H1 (cell line): ENCODE measurements around the gene TTC28. TPM values are rescaled to one million over a fixed set of nuclear protein-coding genes. Genes with fewer than 3 reads are reported as not detected.

Experiments
- CTCF ChIA-PET: fragments of 300-600 bp; sonication (Branson Sonifier 250); formaldehyde crosslinking; loops from one replicate; lab custom pipeline; 2021; ENCODE audit not compliant: partially characterized antibody; lab: Charles Lee
- POLR2A ChIA-PET: fragments of 300-600 bp; sonication (Branson Sonifier 250); formaldehyde crosslinking; loops from one replicate; lab custom pipeline; 2021; ENCODE audit warnings: inconsistent platforms; ENCODE audit not compliant: partially characterized antibody; lab: Charles Lee
- DNase-seq, 2 experiments: peaks; one replicate each; pipeline versions ENCODE4 v3.0.0 to v3.0.0-alpha.2; 2010 to 2022; ENCODE audit warnings: low spot score in 2 of 2, low read depth in 1 of 2, mixed read lengths in 1 of 2
- FAIRE-seq: peaks from 2 replicates; lab custom pipeline; 2011; peaks lifted over from hg19 to GRCh38; lab: Jason Lieb, UNC
- H2AFZ ChIP-seq: 2 replicates; pipeline ENCODE4 v1.8.1; 2012; ENCODE audit warnings: low read length, inconsistent platforms
- H2AK5ac ChIP-seq: 2 replicates; pipeline ENCODE4 v1.6.1; 2013; ENCODE audit warnings: low read depth, low read length
- H2BK120ac ChIP-seq: replicated peaks from 2 replicates; pipeline ENCODE3; 2013; ENCODE audit warnings: low read depth, low read length, inconsistent platforms
- H2BK12ac ChIP-seq: 2 replicates; pipeline ENCODE4 v1.6.1; 2013; ENCODE audit warnings: low read depth, low read length
- H2BK15ac ChIP-seq: 2 replicates; pipeline ENCODE4 v1.6.1; 2013; ENCODE audit warnings: low read length
- H2BK20ac ChIP-seq: 2 replicates; pipeline ENCODE4 v1.6.1; 2013; ENCODE audit warnings: low read length
- H2BK5ac ChIP-seq: 2 replicates; pipeline ENCODE4 v1.6.1; 2013; ENCODE audit warnings: low read depth, low read length
- H3K14ac ChIP-seq: 2 replicates; pipeline ENCODE4 v1.6.1; 2013; ENCODE audit warnings: inconsistent platforms; ENCODE audit not compliant: insufficient read length
- H3K18ac ChIP-seq: 2 replicates; pipeline ENCODE4 v1.6.1; 2013; ENCODE audit warnings: low read length; ENCODE audit errors: extremely low read depth
- H3K23ac ChIP-seq: 2 replicates; pipeline ENCODE4 v1.6.1; 2013; ENCODE audit warnings: inconsistent platforms; ENCODE audit not compliant: insufficient read length
- H3K23me2 ChIP-seq: 2 replicates; pipeline ENCODE4 v1.6.1; 2013; ENCODE audit warnings: low read depth, low read length
- H3K27ac ChIP-seq: 2 replicates; pipeline ENCODE4 v1.6.1; 2011; ENCODE audit warnings: low read depth, low read length, inconsistent platforms
- H3K27me3 ChIP-seq, 4 experiments: replicated peaks in 1 of 4; 1 replicate in 1 of 4; 2 replicates in 3 of 4; pipeline versions ENCODE4 v1.6.1 to v1.8.1; 2011 to 2013; ENCODE audit warnings: low read length in 3 of 4, mild to moderate bottlenecking in 3 of 4, inconsistent platforms in 2 of 4, mixed read lengths in 2 of 4, moderate library complexity in 1 of 4; ENCODE audit not compliant: control insufficient read depth in 3 of 4, insufficient read depth in 3 of 4; ENCODE audit errors: extremely low read depth in 1 of 4
- H3K36me3 ChIP-seq, 4 experiments: 2 replicates each; pipeline versions ENCODE4 v1.6.1 to v1.8.1; 2011 to 2013; ENCODE audit warnings: mild to moderate bottlenecking in 4 of 4, low read length in 3 of 4, moderate library complexity in 2 of 4, control low read depth in 1 of 4, inconsistent platforms in 1 of 4; ENCODE audit not compliant: insufficient read depth in 4 of 4, control insufficient read depth in 2 of 4
- H3K4ac ChIP-seq: replicated peaks from 2 replicates; pipeline ENCODE3; 2013; ENCODE audit warnings: low read length, low read depth, mixed read lengths, inconsistent platforms; ENCODE audit not compliant: insufficient read length
- H3K4me1 ChIP-seq, 4 experiments: replicated peaks in 1 of 4; 1 replicate in 1 of 4; 2 replicates in 3 of 4; pipeline versions ENCODE4 v1.6.1 to v1.8.1; 2011 to 2013; ENCODE audit warnings: low read length in 3 of 4, inconsistent platforms in 2 of 4, mixed read lengths in 1 of 4; ENCODE audit not compliant: insufficient read depth in 4 of 4, control insufficient read depth in 3 of 4
- H3K4me2 ChIP-seq, 2 experiments: 2 replicates each; pipeline versions ENCODE4 v1.6.1 to v1.8.1; 2011 to 2013; ENCODE audit warnings: low read depth in 2 of 2, low read length in 2 of 2, control low read depth in 1 of 2, inconsistent platforms in 1 of 2, mild to moderate bottlenecking in 1 of 2; ENCODE audit not compliant: insufficient read depth in 1 of 2
- H3K4me3 ChIP-seq, 4 experiments: fragments of 200-600, 300-600 bp in 1 of 4; sonication (generic), shearing (Covaris generic), sonication (Bioruptor Twin) in 1 of 4; 2 replicates each; pipeline versions ENCODE4 v1.5.1 to v1.8.1; 2011 to 2016; ENCODE audit warnings: low read length in 4 of 4, low read depth in 3 of 4, control low read depth in 2 of 4, inconsistent platforms in 2 of 4, mild to moderate bottlenecking in 2 of 4, mixed read lengths in 1 of 4, moderate library complexity in 1 of 4; ENCODE audit not compliant: insufficient read depth in 2 of 4; ENCODE audit errors: extremely low read depth in 1 of 4
- H3K56ac ChIP-seq: replicated peaks from 2 replicates; pipeline ENCODE3; 2013; ENCODE audit warnings: low read depth, mild to moderate bottlenecking, mixed read lengths, low read length, inconsistent platforms; ENCODE audit not compliant: insufficient read length
- H3K79me1 ChIP-seq: 2 replicates; pipeline ENCODE4 v1.6.1; 2013; ENCODE audit warnings: low read depth, low read length, control low read depth
- H3K79me2 ChIP-seq, 2 experiments: 2 replicates each; pipeline versions ENCODE4 v1.6.1 to v1.8.1; 2012 to 2013; ENCODE audit warnings: low read length in 2 of 2, mild to moderate bottlenecking in 2 of 2, inconsistent platforms in 1 of 2; ENCODE audit not compliant: insufficient read depth in 2 of 2, control insufficient read depth in 1 of 2
- H3K9ac ChIP-seq, 4 experiments: replicated peaks in 1 of 4; 1 replicate in 1 of 4; 2 replicates in 3 of 4; pipeline versions ENCODE4 v1.6.1 to v1.8.1; 2011 to 2013; ENCODE audit warnings: low read depth in 3 of 4, low read length in 3 of 4, control low read depth in 2 of 4, mild to moderate bottlenecking in 2 of 4, moderate library complexity in 2 of 4, inconsistent platforms in 1 of 4; ENCODE audit errors: extremely low read depth in 1 of 4
- H3K9me3 ChIP-seq, 2 experiments: 2 replicates each; pipeline versions ENCODE4 v1.6.1 to v1.8.1; 2012 to 2013; ENCODE audit warnings: mild to moderate bottlenecking in 2 of 2, moderate library complexity in 2 of 2, control low read depth in 1 of 2, inconsistent platforms in 1 of 2, low read depth in 1 of 2, low read length in 1 of 2, mixed read lengths in 1 of 2; ENCODE audit not compliant: insufficient read depth in 2 of 2
- H4K20me1 ChIP-seq, 2 experiments: replicated peaks in 1 of 2; 2 replicates each; pipeline versions ENCODE3 to v1.8.1; 2011 to 2013; ENCODE audit warnings: inconsistent platforms in 2 of 2, low read length in 2 of 2, mild to moderate bottlenecking in 1 of 2; ENCODE audit not compliant: insufficient read depth in 2 of 2, control insufficient read depth in 1 of 2
- H4K5ac ChIP-seq: 2 replicates; pipeline ENCODE4 v1.6.1; 2013; ENCODE audit warnings: low read length, low read depth, mixed read lengths, inconsistent platforms; ENCODE audit not compliant: insufficient read length
- H4K8ac ChIP-seq: 2 replicates; pipeline ENCODE4 v1.8.0; 2013; ENCODE audit warnings: mild to moderate bottlenecking, moderate library complexity, low read length, inconsistent platforms; ENCODE audit not compliant: insufficient read depth; ENCODE audit errors: extremely low read depth
- H4K91ac ChIP-seq: replicated peaks from 2 replicates; pipeline ENCODE3; 2013; ENCODE audit warnings: low read length, mixed read lengths, inconsistent platforms; ENCODE audit not compliant: insufficient read length
- HDAC2 ChIP-seq, 2 experiments: fragments of 300-600 bp in 1 of 2; sonication (generic) in 1 of 2; IDR thresholded peaks; 2 replicates each; pipeline ENCODE4 v1.6.1; 2011 to 2012; ENCODE audit warnings: low read depth in 2 of 2, low read length in 2 of 2, mild to moderate bottlenecking in 2 of 2, moderate library complexity in 2 of 2, borderline replicate concordance in 1 of 2, inconsistent platforms in 1 of 2
- RBBP5 ChIP-seq: IDR thresholded peaks from 2 replicates; pipeline ENCODE4 v1.7.1; 2012; ENCODE audit warnings: low read depth, mild to moderate bottlenecking, inconsistent platforms, low read length, moderate library complexity, borderline replicate concordance
- RFX5 ChIP-seq: IDR thresholded peaks from 2 replicates; pipeline ENCODE4 v1.6.1; 2011; ENCODE audit warnings: low read depth, low read length, improper control_type of control experiment, borderline replicate concordance
- RXRA ChIP-seq: IDR thresholded peaks from 2 replicates; pipeline ENCODE4 v1.6.1; 2011; ENCODE audit warnings: low read depth, mild to moderate bottlenecking, low read length, moderate library complexity; ENCODE audit not compliant: insufficient read depth
- SAP30 ChIP-seq: fragments of 300-600 bp; sonication (generic); IDR thresholded peaks from 2 replicates; pipeline ENCODE4 v1.7.1; 2012; ENCODE audit warnings: low read length, moderate library complexity, mild to moderate bottlenecking, inconsistent platforms; ENCODE audit not compliant: insufficient read depth, insufficient replicate concordance
- TCF12 ChIP-seq: IDR thresholded peaks from 2 replicates; pipeline ENCODE4 v1.6.1; 2011; ENCODE audit warnings: low read depth, mild to moderate bottlenecking, low read length
- TEAD4 ChIP-seq: IDR thresholded peaks from 2 replicates; pipeline ENCODE4 v1.6.1; 2012; ENCODE audit warnings: low read depth, low read length, inconsistent platforms, mixed read lengths
- WGBS, 2 experiments: shearing (Covaris generic) in 1 of 2; methylation state at CpG; one replicate each; pipeline versions ENCODE4 v1.1.6 to v1.1.7; 2013 to 2015; ENCODE audit warnings: low lambda C conversion rate in 2 of 2, mixed read lengths in 2 of 2, inconsistent platforms in 1 of 2, low coverage in 1 of 2, missing lambda C conversion rate in 1 of 2; ENCODE audit not compliant: insufficient replicate concordance in 2 of 2, insufficient coverage in 1 of 2, insufficient read length in 1 of 2; ENCODE audit errors: extremely low coverage in 1 of 2, missing lambda C conversion rate in 1 of 2; 5-methylcytosine and 5-hydroxymethylcytosine counted together
- polyA plus RNA-seq, 7 experiments: library from polyadenylated mRNA; depleted of rRNA in 3 of 7; stranded (reverse) in 5 of 7; unstranded in 2 of 7; fragments of >200 nt in 5 of 7; fragments of 200-250 nt in 2 of 7; gene quantifications; 1 replicate in 5 of 7; 2 replicates in 1 of 7; 4 replicates in 1 of 7; pipeline versions ENCODE4 v1.2.1 to v1.2.3, GENCODE V29; 2011 to 2013; ENCODE audit warnings: missing spikeins in 2 of 7, mixed read lengths in 2 of 7
- total RNA-seq: library from RNA; stranded (reverse); fragmentation: NEBNext Ultra II Directional; extraction: Animal tissue kit (Norgen Biotek cat#: 25700); gene quantifications from 2 replicates; pipeline ENCODE4 v1.2.1, GENCODE V29; 2021
- TF ChIP-seq, protein P1 (sequence below): IDR thresholded peaks from 2 replicates; pipeline ENCODE4 v1.6.1; 2011; ENCODE audit warnings: low read length, improper control_type of control experiment

Gene TTC28
- total and polyA plus RNA-seq, 2 of the 8 experiments (the other 6 are each of a cell fraction or from before 2014, with no cell fraction given) = 2.6 to 12.6 TPM

DNA sequence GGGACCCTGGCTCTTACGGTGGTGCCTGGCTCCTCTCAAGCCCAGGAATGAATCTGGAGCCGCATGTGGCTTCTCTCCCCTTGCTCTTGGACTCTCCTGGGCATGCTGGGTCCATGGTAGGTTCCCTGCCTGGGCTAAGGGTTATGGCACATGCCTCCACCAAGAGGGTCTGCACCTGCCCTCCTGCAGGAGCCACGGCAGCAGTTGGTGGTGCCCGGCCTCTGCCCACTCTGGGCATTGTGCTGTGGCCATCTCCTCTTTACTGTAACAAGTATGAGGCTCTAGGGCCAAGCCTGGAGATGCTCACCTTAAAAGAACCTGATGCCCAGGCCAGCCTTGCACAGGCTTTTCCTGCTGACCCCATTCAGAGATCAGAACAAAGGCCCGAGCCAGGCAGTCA is 656.6 kb downstream of the TTC28 start:
- no peak overlapping the region for H2AFZ ChIP-seq
- POLR2A ChIA-PET = no interaction called here
- H3K9me3 ChIP-seq = no peaks in the 10 kb centered on the region
- CTCF ChIA-PET = no interaction called here
- no peak overlapping the region for H3K14ac ChIP-seq
- no peak for TF ChIP-seq TCF12
- no peak for TF ChIP-seq TEAD4
- no peak for TF ChIP-seq SAP30
- TF ChIP-seq, protein P1, sequence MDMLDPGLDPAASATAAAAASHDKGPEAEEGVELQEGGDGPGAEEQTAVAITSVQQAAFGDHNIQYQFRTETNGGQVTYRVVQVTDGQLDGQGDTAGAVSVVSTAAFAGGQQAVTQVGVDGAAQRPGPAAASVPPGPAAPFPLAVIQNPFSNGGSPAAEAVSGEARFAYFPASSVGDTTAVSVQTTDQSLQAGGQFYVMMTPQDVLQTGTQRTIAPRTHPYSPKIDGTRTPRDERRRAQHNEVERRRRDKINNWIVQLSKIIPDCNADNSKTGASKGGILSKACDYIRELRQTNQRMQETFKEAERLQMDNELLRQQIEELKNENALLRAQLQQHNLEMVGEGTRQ = no peak
- no peak for TF ChIP-seq RFX5
- TF ChIP-seq HDAC2 (IDR thresholded peaks at IDR 0.05; ENCODE audit: borderline replicate concordance in 1 of 2, low read depth in 2 of 2, low read length in 2 of 2) = no peak
- no peak for TF ChIP-seq RBBP5
- no peak for TF ChIP-seq RXRA
- no peak overlapping the region; the same call in 1 of the 2 replicates for H4K8ac ChIP-seq
- H3K9ac ChIP-seq = no peak overlapping the region
- H3K27me3 ChIP-seq = no peaks in the 10 kb centered on the region
- no peaks in the 10 kb centered on the region for H3K79me2 ChIP-seq
- no peak overlapping the region for H4K91ac ChIP-seq
- FAIRE-seq (no peak), DNase-seq (no peak)
- no peak overlapping the region for H3K56ac ChIP-seq
- no peak overlapping the region for H3K4ac ChIP-seq
- peaks cover 0 to 1% of the 10 kb centered on the region in 2 experiments for H4K20me1 ChIP-seq
- no peaks in the 10 kb centered on the region for H3K36me3 ChIP-seq
- no peak overlapping the region for H2BK120ac ChIP-seq
- no peak overlapping the region for H2BK15ac ChIP-seq
- no peak overlapping the region for H3K18ac ChIP-seq
- no peak overlapping the region for H3K27ac ChIP-seq
- H2AK5ac ChIP-seq = no peak overlapping the region
- no peak overlapping the region for H2BK20ac ChIP-seq
- H3K23me2 ChIP-seq = no peaks in the 10 kb centered on the region
- no peak overlapping the region for H3K4me3 ChIP-seq
- peaks cover 0 to 6% (median under 1%) of the 10 kb centered on the region in 4 experiments; a peak in 3 of 7 replicates for H3K4me1 ChIP-seq
- H2BK5ac ChIP-seq = no peak overlapping the region
- H3K23ac ChIP-seq = no peak overlapping the region
- H2BK12ac ChIP-seq = no peak overlapping the region
- H3K4me2 ChIP-seq = no peak overlapping the region
- H4K5ac ChIP-seq = no peak overlapping the region
- H3K79me1 ChIP-seq = no peaks in the 10 kb centered on the region
- WGBS, 2 experiments = 83% methylated on average over 5 of the region's 5 CpGs; no CpG with 5 or more reads in 1 of the 2 experiments
